T-helper 2 cell treated with Interferon-gamma antibody and Interleukin-4, amounts not matched to agents 100 ng/mL and 5 ng/mL, for 36 hours (primary cell): ENCODE data around the gene JAGN1. TPM values are rescaled to one million over a fixed set of nuclear protein-coding genes. Genes with fewer than 3 reads are reported as not detected.

Experiments used
- intact Hi-C: fragments of 100-400 bp; cut with micrococcal nuclease; formaldehyde crosslinking; loops from one replicate; pipeline ENCODE4 v1.15.1; 2023
- total RNA-seq: library from RNA; stranded (reverse); gene quantifications from 2 replicates; pipeline ENCODE4 v1.2.3, GENCODE V29; 2022

The JAGN1 gene
- total RNA-seq, 1 donor from 2014 or later: 25.3 TPM

DNA sequence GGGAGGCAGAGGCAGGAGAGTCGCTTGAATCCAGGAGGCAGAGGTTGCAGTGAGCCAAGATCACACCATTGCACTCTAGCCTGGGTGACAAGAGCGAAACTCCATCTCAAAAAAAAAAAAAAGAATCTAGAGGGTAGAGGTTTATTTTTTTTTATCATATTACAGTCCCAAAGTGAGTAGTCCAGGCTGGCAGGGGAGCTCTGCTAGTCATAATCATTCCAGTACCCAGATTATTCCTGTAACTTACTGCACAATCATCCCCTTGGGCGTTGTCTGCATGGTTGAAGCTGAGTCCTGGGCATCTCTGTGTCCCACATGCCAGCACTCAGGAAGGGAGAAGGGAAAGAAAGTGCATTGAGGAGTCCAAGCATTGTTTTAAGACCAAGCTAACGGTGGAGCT, 51.8 kb downstream of the JAGN1 start:
- intact Hi-C loops: no loop called here

- intact Hi-C loops: no loop called here
Measured at GRCh38 chr3:9942934-9943690, 52.7 kb downstream of the JAGN1 start.

Other genes with a start within 250 kb of the JAGN1 start
- gene MTMR14, start 241.1 kb upstream of the JAGN1 start, total RNA-seq: 45.1 and 45.5 TPM in 2 replicates
- 0.20 and 0.36 TPM in 2 replicates for gene CPNE9, start 186.8 kb upstream of the JAGN1 start, total RNA-seq
- 41.9 and 44.2 TPM in 2 replicates for gene BRPF1, start 158.9 kb upstream of the JAGN1 start, total RNA-seq
- 40.1 and 40.7 TPM in 2 replicates for gene OGG1, start 140.7 kb upstream of the JAGN1 start, total RNA-seq
- 46.7 and 50.6 TPM in 2 replicates for gene CAMK1, start 120.7 kb upstream of the JAGN1 start, total RNA-seq
- gene TADA3, start 98.1 kb upstream of the JAGN1 start, total RNA-seq: 84.3 and 85.7 TPM in 2 replicates
- gene ARPC4, start 97.5 kb upstream of the JAGN1 start, total RNA-seq: 295 and 297 TPM in 2 replicates
- 66.6 and 71.2 TPM in 2 replicates for gene TTLL3, start 80.3 kb upstream of the JAGN1 start, total RNA-seq
- 50.4 and 54.1 TPM in 2 replicates for gene RPUSD3, start 46.6 kb upstream of the JAGN1 start, total RNA-seq
- not detected in 2 replicates for gene CIDEC, start 10.4 kb upstream of the JAGN1 start, total RNA-seq
- 0.36 and 0.70 TPM in 2 replicates for gene IL17RE, start 12.2 kb downstream of the JAGN1 start, total RNA-seq
- gene IL17RC, start 26.5 kb downstream of the JAGN1 start, total RNA-seq: 0.23 and 0.34 TPM in 2 replicates
- gene CRELD1, start 43.2 kb downstream of the JAGN1 start, total RNA-seq: 16.0 and 20.2 TPM in 2 replicates
- gene PRRT3, start 61.8 kb downstream of the JAGN1 start, total RNA-seq: 6.2 TPM in 2 replicates
- gene EMC3, start 96.2 kb downstream of the JAGN1 start, total RNA-seq: 53.5 TPM in 2 replicates
- 56.6 and 61.9 TPM in 2 replicates for gene FANCD2, start 135.8 kb downstream of the JAGN1 start, total RNA-seq
- gene FANCD2OS, start 217.6 kb downstream of the JAGN1 start, total RNA-seq: not detected in 2 replicates
- 108 and 110 TPM in 2 replicates for gene BRK1, start 225.1 kb downstream of the JAGN1 start, total RNA-seq